Keratinocyte (primary cell): ENCODE measurements around the gene ABCC4. TPM values are rescaled to one million over a fixed set of nuclear protein-coding genes. Genes with fewer than 3 reads are reported as not detected.
"Not testable (repeated sequence)": the region's sequence is repeated elsewhere in the genome, so short reads cannot be mapped to it uniquely, and the experiment has no call there.

ENCODE experiments used
- DNase-seq: peaks from one replicate; pipeline ENCODE4 v3.0.0-alpha.2; 2011; ENCODE audit warnings: low read depth, missing footprints, low spot score
- FAIRE-seq: peaks from 2 replicates; lab custom pipeline; 2011; peaks lifted over from hg19 to GRCh38; lab: Jason Lieb, UNC
- H2AFZ ChIP-seq: 2 replicates; pipeline ENCODE4 v1.6.0; 2012; ENCODE audit warnings: low read length, control low read depth, inconsistent platforms; ENCODE audit not compliant: control insufficient read depth
- H3K27ac ChIP-seq: 2 replicates; pipeline ENCODE4 v1.5.1; 2011; ENCODE audit warnings: low read length; ENCODE audit not compliant: control insufficient read depth, insufficient read depth
- H3K27me3 ChIP-seq: 3 replicates; pipeline ENCODE4 v1.6.0; 2011; ENCODE audit warnings: low read length; ENCODE audit not compliant: control insufficient read depth, insufficient read depth; ENCODE audit errors: extremely low read depth
- H3K36me3 ChIP-seq, 2 experiments: 2 replicates in 1 of 2; 3 replicates in 1 of 2; pipeline ENCODE4 v1.5.1; 2011; ENCODE audit warnings: low read length in 2 of 2, mild to moderate bottlenecking in 1 of 2; ENCODE audit not compliant: control insufficient read depth in 2 of 2, insufficient read depth in 2 of 2; ENCODE audit errors: extremely low read depth in 1 of 2
- H3K4me1 ChIP-seq: 3 replicates; pipeline ENCODE4 v1.5.1; 2011; ENCODE audit warnings: low read length; ENCODE audit not compliant: control insufficient read depth, insufficient read depth; ENCODE audit errors: extremely low read depth
- H3K4me2 ChIP-seq: 3 replicates; pipeline ENCODE4 v1.6.0; 2011; ENCODE audit warnings: low read depth, low read length; ENCODE audit not compliant: control insufficient read depth, insufficient read depth; ENCODE audit errors: extremely low read depth
- H3K4me3 ChIP-seq, 3 experiments: fragments of 200-600 bp in 1 of 3; sonication (generic) in 1 of 3; 2 replicates in 2 of 3; 3 replicates in 1 of 3; pipeline ENCODE4 v1.5.1; 2011 to 2016; ENCODE audit warnings: low read length in 3 of 3, mild to moderate bottlenecking in 3 of 3, control low read depth in 2 of 3, inconsistent platforms in 1 of 3, low read depth in 1 of 3, mixed read lengths in 1 of 3, mixed run types in 1 of 3, moderate library complexity in 1 of 3; ENCODE audit not compliant: control insufficient read depth in 2 of 3, insufficient read depth in 2 of 3; ENCODE audit errors: extremely low read depth in 1 of 3
- H3K79me2 ChIP-seq: 2 replicates; pipeline ENCODE4 v1.6.0; 2012; ENCODE audit warnings: low read length; ENCODE audit not compliant: control insufficient read depth, insufficient read depth
- H3K9ac ChIP-seq: 3 replicates; pipeline ENCODE4 v1.6.0; 2011; ENCODE audit warnings: low read length; ENCODE audit not compliant: control insufficient read depth, insufficient read depth; ENCODE audit errors: extremely low read depth
- H3K9me1 ChIP-seq: 3 replicates; pipeline ENCODE4 v1.6.0; 2011; ENCODE audit warnings: low read length; ENCODE audit not compliant: control insufficient read depth, insufficient read depth; ENCODE audit errors: extremely low read depth
- H3K9me3 ChIP-seq: 2 replicates; pipeline ENCODE4 v1.5.1; 2012; ENCODE audit warnings: low read depth, low read length; ENCODE audit not compliant: control insufficient read depth
- H4K20me1 ChIP-seq: 3 replicates; pipeline ENCODE4 v1.6.0; 2011; ENCODE audit warnings: low read length; ENCODE audit not compliant: control insufficient read depth, insufficient read depth; ENCODE audit errors: extremely low read depth
- CTCF ChIP-seq, 3 experiments: IDR thresholded peaks in 1 of 3; conservative IDR thresholded peaks in 1 of 3; optimal IDR thresholded peaks in 1 of 3; 2 replicates in 2 of 3; 3 replicates in 1 of 3; pipeline versions ENCODE3 to v1.5.1; 2011; ENCODE audit warnings: low read length in 3 of 3, mild to moderate bottlenecking in 3 of 3, moderate library complexity in 2 of 3, control low read depth in 1 of 3, inconsistent platforms in 1 of 3; ENCODE audit not compliant: insufficient read depth in 2 of 3; ENCODE audit errors: extremely low read depth in 1 of 3
- EZH2 ChIP-seq: IDR thresholded peaks from one replicate; pipeline ENCODE4 v1.6.1; 2012; ENCODE audit warnings: inconsistent platforms, mild to moderate bottlenecking, low read length, moderate library complexity
- dilution Hi-C: fragments of 300-500 bp; cut with MboI; formaldehyde crosslinking; loops from one replicate; pipeline ENCODE4 v1.7.0; 2020; ENCODE audit warnings: low sequenced_read_pairs; ENCODE audit not compliant: extremely low pct_ligation_motif_present
- polyA plus RNA-seq, 5 experiments: library from polyadenylated mRNA; depleted of rRNA in 3 of 5; stranded (reverse) in 3 of 5; stranded (forward) in 1 of 5; unstranded in 1 of 5; fragments of >200 nt; gene quantifications; 1 replicate in 1 of 5; 2 replicates in 3 of 5; 3 replicates in 1 of 5; pipeline versions ENCODE4 v1.2.1 to v1.2.3, GENCODE V29; 2011 to 2012; ENCODE audit warnings: missing spikeins in 2 of 5, low read depth in 1 of 5, low replicate concordance in 1 of 5

ABCC4 gene
- polyA plus RNA-seq, 1 donor (not counting 4 experiments of a cell fraction or from before 2014, with no cell fraction given) = 13.8 TPM

GRCh38 chr13:95269756-95270155 is 31.5 kb downstream of the ABCC4 start:
- no peak overlapping the region for H3K4me2 ChIP-seq
- FAIRE-seq = no peak
- peaks cover 27% of the 10 kb centered on the region for H3K4me1 ChIP-seq

GRCh38 chr13:95268343-95269065 is 32.7 kb downstream of the ABCC4 start:
- FAIRE-seq, H4K20me1 ChIP-seq, H3K9me1 ChIP-seq, H3K9me3 ChIP-seq, H3K27me3 ChIP-seq, H3K36me3 ChIP-seq, DNase-seq, dilution Hi-C loops, H3K4me3 ChIP-seq, H2AFZ ChIP-seq: not testable (repeated sequence)
- Histone ChIP-seq H3K79me2 (peaks cover 12% of the 10 kb centered on the region), H3K9ac (peak overlapping the region; percentile 44), H3K4me1 (peaks cover 27% of the 10 kb centered on the region), H3K4me2 (peak overlapping the region; percentile 64), H3K27ac (peak overlapping the region; percentile 62)

More at GRCh38 chr13:95269756-95270155, 31.5 kb downstream of the ABCC4 start:
- TF ChIP-seq CTCF (optimal IDR thresholded peaks at IDR 0.05 in 1 of 3, IDR thresholded peaks at IDR 0.05 in 1 of 3, conservative IDR thresholded peaks at IDR 0.05 in 1 of 3; ENCODE audit: extremely low read depth in 1 of 3, insufficient read depth in 2 of 3, low read length in 3 of 3) = no peak
- no peak for TF ChIP-seq EZH2
- peaks cover 20% of the 10 kb centered on the region for H3K79me2 ChIP-seq
- no peak overlapping the region for H3K9ac ChIP-seq
- H3K27ac ChIP-seq = no peak overlapping the region
- dilution Hi-C loops = no loop called here
- no peaks in the 10 kb centered on the region for H3K36me3 ChIP-seq
- H3K4me3 ChIP-seq = no peak overlapping the region
- H3K9me3 ChIP-seq = no peaks in the 10 kb centered on the region
- H2AFZ ChIP-seq = no peak overlapping the region
- no peaks in the 10 kb centered on the region for H3K27me3 ChIP-seq
- no peaks in the 10 kb centered on the region for H3K9me1 ChIP-seq
- DNase-seq = no peak
- no peaks in the 10 kb centered on the region for H4K20me1 ChIP-seq
